Measurements from ENCODE around the gene LRRC56. TPM values are rescaled to one million over a fixed set of nuclear protein-coding genes. Genes with fewer than 3 reads are reported as not detected.

The LRRC56 gene
- total and polyA plus RNA-seq, 2 experiments from 2014 or later: 0.40 to 1.6 TPM

- peaks cover 38% of the 10 kb centered on the region for H3K79me2 ChIP-seq
- DNase-seq (ENCODE audit: low spot score): no peak
- H3K9me2 ChIP-seq (replicated peaks; ENCODE audit: insufficient read depth): no peaks in the 10 kb centered on the region
- no peak overlapping the region for H2AFZ ChIP-seq
- no peaks in the 10 kb centered on the region for H3K27me3 ChIP-seq
- H3K27ac ChIP-seq: no peak overlapping the region
- H3K36me3 ChIP-seq (replicated peaks; ENCODE audit: insufficient read depth, low read depth): no peaks in the 10 kb centered on the region
- H3K4me3 ChIP-seq: no peak overlapping the region
- TF ChIP-seq EZH2 (IDR thresholded peaks at IDR 0.05; ENCODE audit: borderline replicate concordance) (no peak), EZH2phosphoT487 (IDR thresholded peaks at IDR 0.05; ENCODE audit: low read depth, severe bottlenecking, unreplicated experiment) (no peak)
- TF ChIP-seq, protein P1, sequence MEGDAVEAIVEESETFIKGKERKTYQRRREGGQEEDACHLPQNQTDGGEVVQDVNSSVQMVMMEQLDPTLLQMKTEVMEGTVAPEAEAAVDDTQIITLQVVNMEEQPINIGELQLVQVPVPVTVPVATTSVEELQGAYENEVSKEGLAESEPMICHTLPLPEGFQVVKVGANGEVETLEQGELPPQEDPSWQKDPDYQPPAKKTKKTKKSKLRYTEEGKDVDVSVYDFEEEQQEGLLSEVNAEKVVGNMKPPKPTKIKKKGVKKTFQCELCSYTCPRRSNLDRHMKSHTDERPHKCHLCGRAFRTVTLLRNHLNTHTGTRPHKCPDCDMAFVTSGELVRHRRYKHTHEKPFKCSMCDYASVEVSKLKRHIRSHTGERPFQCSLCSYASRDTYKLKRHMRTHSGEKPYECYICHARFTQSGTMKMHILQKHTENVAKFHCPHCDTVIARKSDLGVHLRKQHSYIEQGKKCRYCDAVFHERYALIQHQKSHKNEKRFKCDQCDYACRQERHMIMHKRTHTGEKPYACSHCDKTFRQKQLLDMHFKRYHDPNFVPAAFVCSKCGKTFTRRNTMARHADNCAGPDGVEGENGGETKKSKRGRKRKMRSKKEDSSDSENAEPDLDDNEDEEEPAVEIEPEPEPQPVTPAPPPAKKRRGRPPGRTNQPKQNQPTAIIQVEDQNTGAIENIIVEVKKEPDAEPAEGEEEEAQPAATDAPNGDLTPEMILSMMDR (IDR thresholded peaks at IDR 0.05; ENCODE audit: poor library complexity): no peak
- peaks cover 8% of the 10 kb centered on the region for H4K20me1 ChIP-seq (ENCODE audit: insufficient read depth, poor library complexity, severe bottlenecking)
- no peak overlapping the region for H3K4me2 ChIP-seq
- WGBS (ENCODE audit: low lambda C conversion rate, missing lambda C conversion rate): 98% methylated on average over 5 of the region's 5 CpGs
- H3K4me1 ChIP-seq (ENCODE audit: insufficient read depth): peaks cover 12% of the 10 kb centered on the region
- H3K9me3 ChIP-seq (ENCODE audit: low read depth): no peaks in the 10 kb centered on the region
These were observed 28.4 kb upstream of the LRRC56 start for GRCh38 chr11:508956-509355.

- no peak overlapping the region for H3K4me2 ChIP-seq
- no peak for DNase-seq (ENCODE audit: low spot score)
- H3K9me3 ChIP-seq (ENCODE audit: low read depth): no peaks in the 10 kb centered on the region
- H3K27ac ChIP-seq: no peak overlapping the region
- no peak for TF ChIP-seq EZH2phosphoT487 (IDR thresholded peaks at IDR 0.05; ENCODE audit: low read depth, severe bottlenecking, unreplicated experiment)
- no peak for TF ChIP-seq EZH2 (IDR thresholded peaks at IDR 0.05; ENCODE audit: borderline replicate concordance)
- TF ChIP-seq, protein P1 (IDR thresholded peaks at IDR 0.05; ENCODE audit: poor library complexity): no peak
- no peaks in the 10 kb centered on the region for H4K20me1 ChIP-seq (ENCODE audit: insufficient read depth, poor library complexity, severe bottlenecking)
- no peaks in the 10 kb centered on the region for H3K9me2 ChIP-seq (replicated peaks; ENCODE audit: insufficient read depth)
- no peaks in the 10 kb centered on the region for H3K27me3 ChIP-seq
- peaks cover 11% of the 10 kb centered on the region for H3K79me2 ChIP-seq
- H3K36me3 ChIP-seq (replicated peaks; ENCODE audit: insufficient read depth, low read depth): no peaks in the 10 kb centered on the region
- 95% methylated on average over 29 of the region's 29 CpGs for WGBS (ENCODE audit: low lambda C conversion rate, missing lambda C conversion rate)
- H2AFZ ChIP-seq: no peak overlapping the region
- no peaks in the 10 kb centered on the region for H3K4me1 ChIP-seq (ENCODE audit: insufficient read depth)
- H3K4me3 ChIP-seq: no peak overlapping the region
These were observed 24.3 kb upstream of the LRRC56 start for GRCh38 chr11:512761-513595.

DNA sequence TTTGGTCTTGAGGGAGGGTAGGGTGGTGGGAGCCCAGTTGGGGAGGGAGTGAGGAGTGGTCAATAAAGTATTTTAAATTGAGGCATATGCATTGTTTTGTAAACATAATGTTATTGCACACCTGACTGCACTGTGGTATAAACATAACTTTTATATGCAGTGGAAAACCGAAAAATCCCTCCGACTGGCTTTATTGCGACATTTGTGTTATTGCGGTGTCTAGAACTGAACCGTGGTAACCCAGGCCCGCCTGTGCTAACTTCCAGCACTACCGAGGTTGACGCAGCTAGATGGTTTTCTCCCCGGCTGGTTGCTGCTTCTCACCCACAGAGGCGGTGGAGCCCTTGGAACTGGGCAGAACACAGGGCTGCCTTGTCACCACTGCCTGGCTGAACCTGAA, 22.7 kb upstream of the LRRC56 start:
- WGBS (ENCODE audit: low lambda C conversion rate, missing lambda C conversion rate): 97% methylated on average over 10 of the region's 10 CpGs

More for the DNA sequence above, 22.7 kb upstream of the LRRC56 start:
- Histone ChIP-seq H3K27ac (no peak overlapping the region), H3K27me3 (no peaks in the 10 kb centered on the region), H3K9me3 (ENCODE audit: low read depth) (no peaks in the 10 kb centered on the region), H3K79me2 (peaks cover 4% of the 10 kb centered on the region), H3K9me2 (replicated peaks; ENCODE audit: insufficient read depth) (no peaks in the 10 kb centered on the region), H3K36me3 (replicated peaks; ENCODE audit: insufficient read depth, low read depth) (no peaks in the 10 kb centered on the region), H3K4me1 (ENCODE audit: insufficient read depth) (no peaks in the 10 kb centered on the region), H3K4me3 (no peak overlapping the region), H4K20me1 (ENCODE audit: insufficient read depth, poor library complexity, severe bottlenecking) (no peaks in the 10 kb centered on the region), H2AFZ (no peak overlapping the region), H3K4me2 (no peak overlapping the region)
- DNase-seq (ENCODE audit: low spot score): no peak
- TF ChIP-seq EZH2 (IDR thresholded peaks at IDR 0.05; ENCODE audit: borderline replicate concordance): no peak
- TF ChIP-seq, protein P1 (IDR thresholded peaks at IDR 0.05; ENCODE audit: poor library complexity): no peak

Measured in hepatocyte (in vitro differentiated cells).